Measurements from ENCODE around the gene ANKS1A.
A peak's percentile ranks its signal among the peaks of the same experiment; 100 is the strongest.
"Not testable (repeated sequence)": the region's sequence is repeated elsewhere in the genome, so short reads cannot be mapped to it uniquely, and the experiment has no call there.

Gene ANKS1A

DNA sequence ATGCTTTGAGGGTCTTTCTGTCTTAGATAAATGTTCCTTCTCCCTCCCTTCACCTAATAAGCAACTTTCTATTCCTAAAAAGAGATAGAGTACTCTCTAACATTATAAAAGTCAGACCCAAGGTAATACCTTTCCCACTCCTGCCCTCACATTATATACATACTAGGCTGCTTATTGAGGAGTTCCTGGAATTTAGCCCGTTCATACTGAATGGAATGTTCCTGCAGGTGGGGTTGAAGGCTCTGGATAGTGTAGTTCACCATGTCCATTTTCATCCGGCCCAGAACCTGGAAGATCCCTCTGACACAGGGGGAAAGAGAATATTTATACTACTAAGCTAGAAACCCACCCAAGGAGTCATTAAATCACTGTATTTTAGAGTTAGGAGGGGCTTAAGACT, 231.7 kb downstream of the ANKS1A start:
- DNase-seq (ENCODE audit: low read depth) = no peak

DNA sequence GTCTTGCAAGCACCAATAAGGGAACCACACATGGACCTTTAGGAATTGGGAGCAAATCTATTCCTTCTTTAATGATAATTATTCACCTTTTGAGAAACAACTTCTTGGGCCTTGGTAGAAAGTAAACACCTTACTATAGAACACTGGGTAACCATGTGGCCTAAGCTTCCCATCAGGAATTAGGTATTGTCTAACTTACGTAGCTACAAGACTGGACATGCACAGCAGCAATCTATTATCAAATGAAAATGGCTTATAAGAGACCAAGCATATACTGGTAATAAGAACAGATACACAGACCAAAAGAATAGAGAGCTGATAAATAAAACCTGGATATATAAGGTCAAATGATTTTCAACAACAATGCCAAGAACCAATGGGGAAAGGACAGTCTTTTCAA, 235.3 kb downstream of the ANKS1A start:
- no peak for DNase-seq (ENCODE audit: low read depth)

DNA sequence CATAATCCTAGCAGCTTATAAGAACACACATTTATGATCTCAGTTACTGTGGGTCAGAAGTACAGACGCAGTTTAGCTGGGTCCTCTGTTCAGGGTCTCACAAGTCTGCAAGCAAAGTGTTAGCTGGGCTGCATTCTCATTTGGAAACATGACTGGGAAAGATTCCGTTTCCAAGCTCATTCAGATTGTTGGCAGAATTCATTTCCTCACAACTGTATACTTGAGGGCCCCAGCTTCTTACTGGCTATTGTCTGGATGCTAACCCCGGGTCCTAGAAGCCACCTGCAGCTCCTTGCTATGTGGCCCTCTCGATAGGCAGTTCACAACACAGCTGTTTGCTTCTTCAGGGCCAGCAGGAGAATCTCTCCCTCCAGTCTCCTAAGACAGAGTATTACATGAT, 239.0 kb downstream of the ANKS1A start:
- no peak for DNase-seq (ENCODE audit: low read depth)

DNA sequence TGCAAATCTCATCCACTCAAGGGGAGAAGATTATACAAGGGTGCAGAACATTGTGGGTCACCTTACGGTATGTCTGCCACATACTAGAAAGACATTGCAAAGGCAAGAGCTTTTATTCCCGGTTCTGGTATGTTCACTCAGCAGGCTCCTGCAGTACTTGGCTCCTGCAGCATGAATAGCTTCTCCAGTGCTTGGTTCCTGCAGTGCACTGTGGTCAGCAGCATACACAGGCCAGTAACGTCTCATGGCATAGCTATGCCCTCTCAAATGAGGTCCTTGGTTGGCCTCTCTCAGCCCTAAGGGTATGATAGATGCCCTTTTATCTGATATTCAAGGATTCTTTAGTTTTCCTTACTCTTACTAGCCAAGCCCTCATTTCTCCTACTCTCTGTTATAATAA, 239.4 kb downstream of the ANKS1A start:
- DNase-seq (ENCODE audit: low read depth) = peak; percentile 56

- DNase-seq (ENCODE audit: low read depth) = no peak
These were observed 247.1 kb downstream of the ANKS1A start for GRCh38 chr6:35136185-35136584.

- not testable (repeated sequence) for DNase-seq (ENCODE audit: low read depth)
These were observed 249.1 kb downstream of the ANKS1A start for GRCh38 chr6:35138191-35138590.

- no peak for DNase-seq (ENCODE audit: low read depth)
These were observed 250.4 kb downstream of the ANKS1A start for GRCh38 chr6:35139470-35139869.

- DNase-seq (ENCODE audit: low read depth) = peak; percentile 84
These were observed 251.0 kb downstream of the ANKS1A start for GRCh38 chr6:35139924-35140638.

DNA sequence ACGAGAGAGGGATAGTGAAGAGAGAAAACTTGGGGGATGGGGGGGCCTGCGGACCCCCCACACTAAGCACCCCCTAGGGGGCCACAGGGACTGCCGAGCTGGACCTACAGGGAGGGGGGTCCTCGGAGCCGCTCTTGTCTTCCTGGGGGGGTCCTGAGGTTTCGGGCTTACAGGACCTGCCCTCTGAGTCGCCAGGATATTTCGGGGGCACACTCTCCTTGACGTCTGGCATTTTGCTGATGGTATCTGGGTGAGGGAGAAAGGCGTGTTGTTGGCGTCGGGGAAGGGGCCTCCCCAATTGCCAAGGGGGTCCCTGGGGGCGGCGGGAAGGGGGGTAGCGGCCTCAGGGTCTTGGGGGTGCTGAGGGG, 251.6 kb downstream of the ANKS1A start:
- DNase-seq (ENCODE audit: low read depth) = no peak
